Lower lobe of right lung (tissue), 2 donors: ENCODE results near the gene ATAD3A. TPM values are rescaled to one million over a fixed set of nuclear protein-coding genes. Genes with fewer than 3 reads are reported as not detected.
"Not testable (repeated sequence)": the region's sequence is repeated elsewhere in the genome, so short reads cannot be mapped to it uniquely, and the experiment has no call there.

Experiments used
- ATAC-seq, 2 donors: fragments of 200-7000 bp; cut with Tn5 transposase; one replicate each; pipeline ENCODE4 v1.9.1; 2020 to 2022; ENCODE audit warnings: mild to moderate bottlenecking in 2 of 2, moderate library complexity in 2 of 2
- DNase-seq: peaks from one replicate; pipeline ENCODE4 v3.0.0-alpha.2; 2020
- H3K27ac ChIP-seq: fragments of 200-600 bp; one replicate; pipeline ENCODE4 v1.8.0; 2022
- H3K27me3 ChIP-seq: fragments of 200-600 bp; one replicate; pipeline ENCODE4 v1.8.0; 2022; ENCODE audit warnings: low read depth
- H3K36me3 ChIP-seq: fragments of 200-600 bp; one replicate; pipeline ENCODE4 v1.8.0; 2022; ENCODE audit warnings: mild to moderate bottlenecking
- H3K4me1 ChIP-seq: fragments of 200-600 bp; one replicate; pipeline ENCODE4 v1.8.0; 2022
- H3K4me3 ChIP-seq: fragments of 200-600 bp; one replicate; pipeline ENCODE4 v1.8.0; 2022; ENCODE audit warnings: mild to moderate bottlenecking
- H3K9me3 ChIP-seq: fragments of 200-600 bp; one replicate; pipeline ENCODE4 v1.8.0; 2022
- CTCF ChIP-seq: fragments of 200-600 bp; IDR thresholded peaks from one replicate; pipeline ENCODE4 v1.8.0; 2022; ENCODE audit warnings: antibody characterized with exemption, mild to moderate bottlenecking
- intact Hi-C: fragments of 100-400 bp; cut with DNase I; formaldehyde crosslinking; loops from one replicate; pipeline ENCODE4 v1.11.0; 2022
- total RNA-seq: library from RNA; stranded (reverse); fragmentation: NEBNext Ultra II Directional; extraction: Animal tissue kit (Norgen Biotek cat#: 25700); gene quantifications from one replicate; pipeline ENCODE4 v1.2.1, GENCODE V29; 2021
- donor health status: DM: no; HTN: yes; CAD: no; lungs with severe emphysema.

The ATAD3A gene
- total RNA-seq, 1 donor from 2014 or later: 14.1 TPM

DNA sequence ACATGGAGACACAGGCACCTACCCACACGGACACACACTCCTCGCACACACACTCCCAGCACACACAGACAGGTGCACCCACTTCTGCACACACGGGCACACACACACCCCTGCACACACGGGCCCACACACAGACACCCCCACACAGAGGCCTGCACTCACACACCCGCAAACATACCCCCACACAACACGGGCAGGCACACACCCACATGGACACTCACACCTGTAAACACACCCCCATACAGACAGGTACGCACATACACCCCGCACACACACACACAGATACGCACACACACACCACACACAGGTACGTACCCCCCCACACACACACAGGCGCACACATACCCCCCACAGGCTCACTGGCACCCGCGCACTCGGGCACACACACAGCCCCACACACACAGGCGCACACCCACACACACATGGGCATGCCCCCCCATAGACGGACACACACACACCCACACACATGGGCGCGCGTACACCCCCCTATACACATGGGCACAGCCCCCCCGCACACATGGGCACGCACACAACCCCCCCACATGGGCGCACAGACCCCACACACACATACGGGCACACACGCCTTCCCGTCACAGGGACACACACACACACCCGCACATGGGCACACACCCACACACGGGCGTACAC lies 6.1 kb downstream of the ATAD3A start:
- H3K27ac ChIP-seq: no peak overlapping the region
- no peak overlapping the region for H3K4me3 ChIP-seq
- no peak for DNase-seq
- intact Hi-C loops: no loop called here
- H3K9me3 ChIP-seq: no peaks in the 10 kb centered on the region
- H3K4me1 ChIP-seq: no peaks in the 10 kb centered on the region
- no peak for ATAC-seq
- H3K27me3 ChIP-seq: no peaks in the 10 kb centered on the region
- no peak for TF ChIP-seq CTCF
- H3K36me3 ChIP-seq: peaks cover 33% of the 10 kb centered on the region

GRCh38 chr1:1518621-1519007 lies 6.7 kb downstream of the ATAD3A start:
- intact Hi-C loops, H3K4me3 ChIP-seq, H3K27me3 ChIP-seq, DNase-seq, H3K27ac ChIP-seq, ATAC-seq, H3K4me1 ChIP-seq, H3K9me3 ChIP-seq: not testable (repeated sequence)
- H3K36me3 ChIP-seq: peaks cover 33% of the 10 kb centered on the region

- DNase-seq, H3K27ac ChIP-seq, H3K9me3 ChIP-seq, H3K27me3 ChIP-seq, H3K4me3 ChIP-seq, intact Hi-C loops, H3K4me1 ChIP-seq: not testable (repeated sequence)
- peak; percentile 4 to 8 for ATAC-seq
- peaks cover 35% of the 10 kb centered on the region for H3K36me3 ChIP-seq
Measured at GRCh38 chr1:1519805-1520505, 8.0 kb downstream of the ATAD3A start.

DNA sequence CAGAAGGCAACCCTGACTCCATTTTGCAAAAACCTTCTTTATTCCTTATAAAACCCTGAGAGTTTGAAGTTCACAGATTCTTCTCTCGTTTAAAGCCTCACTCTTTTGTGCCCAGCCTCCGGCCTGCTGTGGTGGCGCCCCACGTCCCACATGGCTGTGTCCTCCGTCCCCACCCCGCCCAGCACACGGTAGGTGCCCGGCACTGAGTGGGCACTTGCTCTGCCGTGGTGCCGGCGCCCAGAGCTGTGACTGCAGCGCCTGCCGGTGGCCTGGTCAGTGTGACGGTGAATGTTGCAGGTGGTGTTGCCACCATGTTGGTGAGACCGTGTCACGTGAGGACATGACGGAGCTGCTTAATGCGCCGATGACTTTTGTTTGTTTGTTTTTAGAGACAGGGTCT lies 9.4 kb downstream of the ATAD3A start:
- Histone ChIP-seq H3K4me3 (no peak overlapping the region), H3K4me1 (no peaks in the 10 kb centered on the region), H3K27ac (no peak overlapping the region), H3K9me3 (no peaks in the 10 kb centered on the region), H3K27me3 (no peaks in the 10 kb centered on the region), H3K36me3 (peaks cover 44% of the 10 kb centered on the region)
- intact Hi-C loops: no loop called here
- no peak for ATAC-seq
- no peak for DNase-seq
- no peak for TF ChIP-seq CTCF

- H3K4me3 ChIP-seq, intact Hi-C loops, DNase-seq, H3K9me3 ChIP-seq, ATAC-seq, H3K27ac ChIP-seq, H3K4me1 ChIP-seq, H3K27me3 ChIP-seq: not testable (repeated sequence)
- peaks cover 42% of the 10 kb centered on the region for H3K36me3 ChIP-seq
Measured at GRCh38 chr1:1522536-1522935, 10.6 kb downstream of the ATAD3A start.

GRCh38 chr1:1523226-1523625 lies 11.3 kb downstream of the ATAD3A start:
- not testable (repeated sequence) for H3K27ac ChIP-seq

DNA sequence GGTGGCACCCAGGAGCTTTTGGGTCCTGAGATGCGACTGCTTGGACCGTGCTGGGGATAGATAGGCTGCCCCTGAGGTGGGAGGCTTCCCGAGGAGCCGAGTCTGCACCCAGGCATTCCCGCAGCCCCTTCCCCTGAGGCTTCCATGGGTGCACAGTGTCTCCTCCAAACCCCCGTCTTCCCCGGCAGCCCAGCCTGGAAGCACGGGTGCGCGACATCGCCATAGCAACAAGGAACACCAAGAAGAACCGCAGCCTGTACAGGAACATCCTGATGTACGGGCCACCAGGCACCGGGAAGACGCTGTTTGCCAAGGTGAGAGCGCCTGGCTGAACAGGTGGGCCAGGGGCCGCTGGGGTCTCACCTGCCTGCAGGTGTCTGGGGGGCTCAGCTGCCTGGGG lies 11.7 kb downstream of the ATAD3A start:
- intact Hi-C loops, H3K4me3 ChIP-seq, DNase-seq, H3K9me3 ChIP-seq, H3K27me3 ChIP-seq, H3K4me1 ChIP-seq, ATAC-seq, H3K27ac ChIP-seq: not testable (repeated sequence)
- peaks cover 53% of the 10 kb centered on the region for H3K36me3 ChIP-seq

More at GRCh38 chr1:1523226-1523625, 11.3 kb downstream of the ATAD3A start:
- H3K4me1 ChIP-seq, H3K27me3 ChIP-seq, intact Hi-C loops, H3K9me3 ChIP-seq, DNase-seq, ATAC-seq, H3K4me3 ChIP-seq: not testable (repeated sequence)
- peaks cover 49% of the 10 kb centered on the region for H3K36me3 ChIP-seq

DNA sequence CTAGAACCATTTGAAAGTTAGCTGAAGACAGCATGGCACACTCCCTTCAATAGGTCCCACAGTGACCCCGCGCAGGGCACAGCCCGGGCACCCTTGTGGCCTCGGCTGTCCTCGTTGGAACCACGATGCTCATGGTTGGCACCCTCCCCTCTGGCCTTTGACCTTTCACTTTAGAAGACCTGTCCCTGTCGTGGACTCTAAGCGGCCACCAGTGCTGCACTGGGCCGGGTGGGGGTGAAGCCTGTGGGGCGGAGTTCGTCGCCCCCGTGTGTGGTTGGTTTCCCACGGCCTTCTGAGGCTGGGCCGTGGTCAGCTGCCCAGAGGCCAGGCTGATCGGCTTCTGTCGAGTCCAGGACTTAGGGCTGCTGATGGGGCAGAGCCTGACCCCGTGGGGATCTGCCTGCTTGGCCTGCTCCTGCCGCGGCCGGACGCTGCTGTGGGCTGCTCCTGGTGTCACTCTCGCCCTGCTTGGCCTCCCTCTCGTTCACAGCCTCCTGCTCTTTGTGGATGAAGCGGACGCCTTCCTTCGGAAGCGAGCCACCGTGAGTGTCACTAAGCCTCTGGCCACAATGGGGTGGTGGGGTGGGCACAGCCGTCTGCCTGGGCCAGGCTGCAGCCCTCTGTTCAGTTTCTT lies 12.9 kb downstream of the ATAD3A start:
- H3K4me1 ChIP-seq, H3K9me3 ChIP-seq, H3K27ac ChIP-seq, intact Hi-C loops, ATAC-seq, DNase-seq, H3K27me3 ChIP-seq, H3K4me3 ChIP-seq: not testable (repeated sequence)
- peaks cover 57% of the 10 kb centered on the region for H3K36me3 ChIP-seq

GRCh38 chr1:1526476-1526875 lies 14.5 kb downstream of the ATAD3A start:
- H3K9me3 ChIP-seq, H3K27ac ChIP-seq, H3K4me1 ChIP-seq, ATAC-seq, DNase-seq, H3K4me3 ChIP-seq, intact Hi-C loops, H3K27me3 ChIP-seq: not testable (repeated sequence)
- peaks cover 43% of the 10 kb centered on the region for H3K36me3 ChIP-seq
